SK-N-SH (cell line): ENCODE data around the gene GPATCH1. TPM values are rescaled to one million over a fixed set of nuclear protein-coding genes. Genes with fewer than 3 reads are reported as not detected.
"Not testable (repeated sequence)": the region's sequence is repeated elsewhere in the genome, so short reads cannot be mapped to it uniquely, and the experiment has no call there.

Source experiments
- CTCF ChIA-PET: fragments of 300-600, 350-600 bp; formaldehyde crosslinking; extraction: SDS; loops from one replicate; lab custom pipeline; 2021; lab: Yijun Ruan, JAX
- POLR2A ChIA-PET: fragments of 350-600 bp; sonication (Branson Sonifier 250); formaldehyde crosslinking; extraction: SDS; loops from one replicate; lab custom pipeline; 2020; ENCODE audit warnings: antibody characterized with exemption, inconsistent platforms; lab: Yijun Ruan, JAX
- DNase-seq: peaks from one replicate; pipeline ENCODE4 v3.0.0; 2012
- H2AFZ ChIP-seq: fragments of 200-600 bp; sonication (generic); 2 replicates; pipeline ENCODE4 v1.8.1; 2016; ENCODE audit warnings: antibody characterized with exemption, mild to moderate bottlenecking, low read depth
- H3F3A ChIP-seq: fragments of 200-600 bp; sonication (generic); replicated peaks from 2 replicates; pipeline ENCODE3; 2016; ENCODE audit warnings: antibody characterized with exemption, mild to moderate bottlenecking; ENCODE audit not compliant: insufficient read depth
- H3K27ac ChIP-seq, 2 experiments: fragments of 200-500 bp in 1 of 2; fragments of 200-600 bp in 1 of 2; sonication (Bioruptor generic) in 1 of 2; sonication (generic), shearing (Covaris generic) in 1 of 2; 2 replicates each; pipeline versions ENCODE4 v1.5.1 to v1.6.1; 2014 to 2016; ENCODE audit warnings: low read depth in 2 of 2, inconsistent platforms in 1 of 2, low read length in 1 of 2, mild to moderate bottlenecking in 1 of 2, mixed read lengths in 1 of 2
- H3K27me3 ChIP-seq: fragments of 200-600 bp; sonication (generic), shearing (Covaris generic); 2 replicates; pipeline ENCODE4 v1.6.1; 2016; ENCODE audit warnings: mixed run types; ENCODE audit not compliant: insufficient read depth
- H3K36me3 ChIP-seq, 2 experiments: fragments of 200-500 bp in 1 of 2; fragments of 200-600 bp in 1 of 2; sonication (Bioruptor generic) in 1 of 2; sonication (generic) in 1 of 2; replicated peaks in 1 of 2; 2 replicates each; pipeline versions ENCODE3 to v1.5.1; 2014 to 2016; ENCODE audit warnings: low read length in 1 of 2, mild to moderate bottlenecking in 1 of 2; ENCODE audit not compliant: insufficient read depth in 2 of 2, control insufficient read depth in 1 of 2
- H3K4me1 ChIP-seq, 2 experiments: fragments of 200-500 bp in 1 of 2; fragments of 200-600 bp in 1 of 2; sonication (Bioruptor generic) in 1 of 2; sonication (generic), shearing (Covaris generic) in 1 of 2; 2 replicates each; pipeline versions ENCODE4 v1.5.1 to v1.6.1; 2014 to 2016; ENCODE audit warnings: low read depth in 1 of 2, low read length in 1 of 2, mixed run types in 1 of 2; ENCODE audit not compliant: insufficient read depth in 2 of 2, control insufficient read depth in 1 of 2
- H3K4me2 ChIP-seq: fragments of 200-600 bp; sonication (generic), shearing (Covaris generic); 2 replicates; pipeline ENCODE4 v1.6.1; 2017; ENCODE audit warnings: mixed run types
- H3K4me3 ChIP-seq, 2 experiments: fragments of 200-500 bp in 1 of 2; fragments of 200-600 bp in 1 of 2; sonication (Bioruptor generic) in 1 of 2; sonication (generic), shearing (Covaris generic) in 1 of 2; 2 replicates each; pipeline versions ENCODE4 v1.5.1 to v1.8.1; 2014 to 2016; ENCODE audit warnings: low read depth in 2 of 2, inconsistent platforms in 1 of 2, low read length in 1 of 2, mild to moderate bottlenecking in 1 of 2, mixed read lengths in 1 of 2, moderate library complexity in 1 of 2
- H3K79me2 ChIP-seq: fragments of 200-600 bp; sonication (generic); 2 replicates; pipeline ENCODE4 v1.8.1; 2017; ENCODE audit warnings: mild to moderate bottlenecking; ENCODE audit not compliant: insufficient read depth
- H3K9ac ChIP-seq: fragments of 200-600 bp; sonication (generic); 2 replicates; pipeline ENCODE4 v1.6.1; 2017; ENCODE audit warnings: mixed run types
- H3K9me2 ChIP-seq: fragments of 200-600 bp; sonication (generic); 2 replicates; pipeline ENCODE4 v1.6.1; 2017; ENCODE audit warnings: mixed run types
- H3K9me3 ChIP-seq: fragments of 200-600 bp; sonication (generic); 2 replicates; pipeline ENCODE4 v1.6.1; 2017; ENCODE audit warnings: mixed run types, mild to moderate bottlenecking, moderate library complexity
- H4K20me1 ChIP-seq: fragments of 200-600 bp; sonication (generic); 2 replicates; pipeline ENCODE4 v1.6.1; 2017; ENCODE audit warnings: mild to moderate bottlenecking, mixed run types; ENCODE audit not compliant: insufficient read depth
- CHD2 ChIP-seq: fragments of 150-350 bp; IDR thresholded peaks from 2 replicates; pipeline ENCODE4 v1.6.1; 2018; ENCODE audit warnings: low read length; ENCODE audit not compliant: partially characterized antibody
- NRF1 ChIP-seq: IDR thresholded peaks from 2 replicates; pipeline ENCODE4 v1.6.1; 2012; ENCODE audit warnings: low read depth, mild to moderate bottlenecking, low read length
- RFX5 ChIP-seq: IDR thresholded peaks from 2 replicates; pipeline ENCODE4 v1.6.1; 2012; ENCODE audit warnings: mild to moderate bottlenecking, improper control_type of control experiment, low read length
- SMC3 ChIP-seq: IDR thresholded peaks from 2 replicates; pipeline ENCODE4 v1.6.1; 2012; ENCODE audit warnings: low read depth, low read length, improper control_type of control experiment
- TCF12 ChIP-seq: IDR thresholded peaks from 2 replicates; pipeline ENCODE4 v1.4.0; 2012
- WGBS: methylation state at CpG from one replicate; pipeline ENCODE4 v1.1.6; 2017; ENCODE audit warnings: low lambda C conversion rate; 5-methylcytosine and 5-hydroxymethylcytosine counted together
- polyA plus RNA-seq, 3 experiments: library from polyadenylated mRNA; depleted of rRNA; stranded (reverse); fragments of >200 nt; gene quantifications; 2 replicates each; pipeline ENCODE4 v1.2.3, GENCODE V29; 2012
- TF ChIP-seq, protein P1 (sequence below): IDR thresholded peaks from 2 replicates; pipeline ENCODE4; 2012
- TF ChIP-seq, protein P2 (sequence below): fragments of 150-350 bp; IDR thresholded peaks from 2 replicates; pipeline ENCODE4 v1.6.1; 2017; ENCODE audit warnings: antibody characterized with exemption, low read length, low read depth, borderline replicate concordance
- TF ChIP-seq, protein P3 (sequence below): IDR thresholded peaks from 2 replicates; pipeline ENCODE4 v1.6.1; 2012; ENCODE audit warnings: mild to moderate bottlenecking, low read depth, low read length, moderate library complexity
- TF ChIP-seq, protein P4 (sequence below): IDR thresholded peaks from 2 replicates; pipeline ENCODE4 v1.4.0; 2012; ENCODE audit warnings: low read depth, borderline replicate concordance
- TF ChIP-seq, protein P5 (sequence below): IDR thresholded peaks from 2 replicates; pipeline ENCODE4 v1.4.0; 2012; ENCODE audit warnings: low read depth, borderline replicate concordance
- TF ChIP-seq, protein P6 (sequence below): fragments of 150-350 bp; IDR thresholded peaks from 2 replicates; pipeline ENCODE4 v1.6.1; 2016; ENCODE audit warnings: mild to moderate bottlenecking, low read depth, low read length

The GPATCH1 gene
- polyA plus RNA-seq, 1 of the 3 experiments (the other 2 are of a cell fraction), result 5.9 TPM

DNA sequence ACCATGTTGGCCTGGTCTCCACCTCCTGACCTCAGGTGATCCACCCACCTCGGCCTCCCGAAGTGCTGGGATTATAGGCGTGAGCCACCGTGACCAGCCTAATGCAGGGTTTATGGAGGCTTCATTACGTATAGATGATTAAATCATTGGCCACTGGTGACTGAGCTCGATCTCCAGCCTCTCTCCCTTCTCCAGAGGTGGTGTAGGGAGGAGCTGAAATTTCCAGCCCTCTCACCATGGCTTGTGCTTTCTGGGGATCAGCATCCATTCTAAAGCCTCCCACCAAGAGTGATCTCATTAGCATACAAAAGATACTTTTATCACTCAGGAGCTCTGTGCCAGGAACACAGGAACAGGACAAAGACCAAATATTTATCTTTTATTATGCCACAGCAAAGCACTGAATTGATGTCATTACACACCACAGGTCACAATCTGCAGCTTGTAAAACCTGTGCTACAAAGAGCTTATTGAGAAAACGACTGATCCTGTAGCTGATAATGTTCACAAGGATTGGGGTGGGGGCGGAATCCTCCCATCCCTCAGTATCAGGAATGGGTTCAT is 48.7 kb upstream of the GPATCH1 start (continued):
- TF ChIP-seq, protein P1, sequence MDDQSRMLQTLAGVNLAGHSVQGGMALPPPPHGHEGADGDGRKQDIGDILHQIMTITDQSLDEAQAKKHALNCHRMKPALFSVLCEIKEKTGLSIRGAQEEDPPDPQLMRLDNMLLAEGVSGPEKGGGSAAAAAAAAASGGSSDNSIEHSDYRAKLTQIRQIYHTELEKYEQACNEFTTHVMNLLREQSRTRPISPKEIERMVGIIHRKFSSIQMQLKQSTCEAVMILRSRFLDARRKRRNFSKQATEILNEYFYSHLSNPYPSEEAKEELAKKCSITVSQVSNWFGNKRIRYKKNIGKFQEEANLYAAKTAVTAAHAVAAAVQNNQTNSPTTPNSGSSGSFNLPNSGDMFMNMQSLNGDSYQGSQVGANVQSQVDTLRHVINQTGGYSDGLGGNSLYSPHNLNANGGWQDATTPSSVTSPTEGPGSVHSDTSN, result no peak
- TF ChIP-seq, protein P2, sequence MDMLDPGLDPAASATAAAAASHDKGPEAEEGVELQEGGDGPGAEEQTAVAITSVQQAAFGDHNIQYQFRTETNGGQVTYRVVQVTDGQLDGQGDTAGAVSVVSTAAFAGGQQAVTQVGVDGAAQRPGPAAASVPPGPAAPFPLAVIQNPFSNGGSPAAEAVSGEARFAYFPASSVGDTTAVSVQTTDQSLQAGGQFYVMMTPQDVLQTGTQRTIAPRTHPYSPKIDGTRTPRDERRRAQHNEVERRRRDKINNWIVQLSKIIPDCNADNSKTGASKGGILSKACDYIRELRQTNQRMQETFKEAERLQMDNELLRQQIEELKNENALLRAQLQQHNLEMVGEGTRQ, result no peak
- TF ChIP-seq, protein P3, sequence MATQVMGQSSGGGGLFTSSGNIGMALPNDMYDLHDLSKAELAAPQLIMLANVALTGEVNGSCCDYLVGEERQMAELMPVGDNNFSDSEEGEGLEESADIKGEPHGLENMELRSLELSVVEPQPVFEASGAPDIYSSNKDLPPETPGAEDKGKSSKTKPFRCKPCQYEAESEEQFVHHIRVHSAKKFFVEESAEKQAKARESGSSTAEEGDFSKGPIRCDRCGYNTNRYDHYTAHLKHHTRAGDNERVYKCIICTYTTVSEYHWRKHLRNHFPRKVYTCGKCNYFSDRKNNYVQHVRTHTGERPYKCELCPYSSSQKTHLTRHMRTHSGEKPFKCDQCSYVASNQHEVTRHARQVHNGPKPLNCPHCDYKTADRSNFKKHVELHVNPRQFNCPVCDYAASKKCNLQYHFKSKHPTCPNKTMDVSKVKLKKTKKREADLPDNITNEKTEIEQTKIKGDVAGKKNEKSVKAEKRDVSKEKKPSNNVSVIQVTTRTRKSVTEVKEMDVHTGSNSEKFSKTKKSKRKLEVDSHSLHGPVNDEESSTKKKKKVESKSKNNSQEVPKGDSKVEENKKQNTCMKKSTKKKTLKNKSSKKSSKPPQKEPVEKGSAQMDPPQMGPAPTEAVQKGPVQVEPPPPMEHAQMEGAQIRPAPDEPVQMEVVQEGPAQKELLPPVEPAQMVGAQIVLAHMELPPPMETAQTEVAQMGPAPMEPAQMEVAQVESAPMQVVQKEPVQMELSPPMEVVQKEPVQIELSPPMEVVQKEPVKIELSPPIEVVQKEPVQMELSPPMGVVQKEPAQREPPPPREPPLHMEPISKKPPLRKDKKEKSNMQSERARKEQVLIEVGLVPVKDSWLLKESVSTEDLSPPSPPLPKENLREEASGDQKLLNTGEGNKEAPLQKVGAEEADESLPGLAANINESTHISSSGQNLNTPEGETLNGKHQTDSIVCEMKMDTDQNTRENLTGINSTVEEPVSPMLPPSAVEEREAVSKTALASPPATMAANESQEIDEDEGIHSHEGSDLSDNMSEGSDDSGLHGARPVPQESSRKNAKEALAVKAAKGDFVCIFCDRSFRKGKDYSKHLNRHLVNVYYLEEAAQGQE, result no peak
- no peak for TF ChIP-seq RFX5

DNA sequence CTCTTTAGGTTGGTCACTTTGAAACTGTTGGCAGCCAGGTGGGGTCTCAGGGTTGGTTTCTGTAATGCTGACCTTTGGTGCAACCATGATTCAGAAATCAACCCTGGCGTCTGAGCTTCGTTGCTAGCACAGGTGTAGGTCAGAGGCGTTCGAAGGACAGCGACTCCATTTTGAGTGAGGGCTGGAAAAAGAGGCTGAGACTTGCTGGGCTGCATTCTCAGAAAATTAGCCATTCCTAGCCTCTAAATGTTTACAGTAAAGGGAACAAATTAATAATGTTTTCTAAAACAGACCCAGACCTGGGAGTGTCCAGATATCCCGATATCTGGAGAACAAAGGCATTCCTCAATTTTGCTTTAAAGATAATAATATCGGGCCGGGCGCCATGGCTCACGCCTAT is 45.5 kb upstream of the GPATCH1 start:
- CTCF ChIA-PET, result no interaction called here
- H3K36me3 ChIP-seq, result no peaks in the 10 kb centered on the region
- H2AFZ ChIP-seq, result no peak overlapping the region
- no peaks in the 10 kb centered on the region for H3K27me3 ChIP-seq
- no peak overlapping the region for H3K4me3 ChIP-seq
- TF ChIP-seq, protein P4, sequence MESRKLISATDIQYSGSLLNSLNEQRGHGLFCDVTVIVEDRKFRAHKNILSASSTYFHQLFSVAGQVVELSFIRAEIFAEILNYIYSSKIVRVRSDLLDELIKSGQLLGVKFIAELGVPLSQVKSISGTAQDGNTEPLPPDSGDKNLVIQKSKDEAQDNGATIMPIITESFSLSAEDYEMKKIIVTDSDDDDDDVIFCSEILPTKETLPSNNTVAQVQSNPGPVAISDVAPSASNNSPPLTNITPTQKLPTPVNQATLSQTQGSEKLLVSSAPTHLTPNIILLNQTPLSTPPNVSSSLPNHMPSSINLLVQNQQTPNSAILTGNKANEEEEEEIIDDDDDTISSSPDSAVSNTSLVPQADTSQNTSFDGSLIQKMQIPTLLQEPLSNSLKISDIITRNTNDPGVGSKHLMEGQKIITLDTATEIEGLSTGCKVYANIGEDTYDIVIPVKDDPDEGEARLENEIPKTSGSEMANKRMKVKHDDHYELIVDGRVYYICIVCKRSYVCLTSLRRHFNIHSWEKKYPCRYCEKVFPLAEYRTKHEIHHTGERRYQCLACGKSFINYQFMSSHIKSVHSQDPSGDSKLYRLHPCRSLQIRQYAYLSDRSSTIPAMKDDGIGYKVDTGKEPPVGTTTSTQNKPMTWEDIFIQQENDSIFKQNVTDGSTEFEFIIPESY, result no peak
- TF ChIP-seq, protein P5, sequence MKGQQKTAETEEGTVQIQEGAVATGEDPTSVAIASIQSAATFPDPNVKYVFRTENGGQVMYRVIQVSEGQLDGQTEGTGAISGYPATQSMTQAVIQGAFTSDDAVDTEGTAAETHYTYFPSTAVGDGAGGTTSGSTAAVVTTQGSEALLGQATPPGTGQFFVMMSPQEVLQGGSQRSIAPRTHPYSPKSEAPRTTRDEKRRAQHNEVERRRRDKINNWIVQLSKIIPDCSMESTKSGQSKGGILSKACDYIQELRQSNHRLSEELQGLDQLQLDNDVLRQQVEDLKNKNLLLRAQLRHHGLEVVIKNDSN, result no peak
- TF ChIP-seq TCF12 (no peak), CHD2 (no peak), NRF1 (no peak), SMC3 (no peak)
- TF ChIP-seq, protein P1, result no peak
- TF ChIP-seq, protein P6, sequence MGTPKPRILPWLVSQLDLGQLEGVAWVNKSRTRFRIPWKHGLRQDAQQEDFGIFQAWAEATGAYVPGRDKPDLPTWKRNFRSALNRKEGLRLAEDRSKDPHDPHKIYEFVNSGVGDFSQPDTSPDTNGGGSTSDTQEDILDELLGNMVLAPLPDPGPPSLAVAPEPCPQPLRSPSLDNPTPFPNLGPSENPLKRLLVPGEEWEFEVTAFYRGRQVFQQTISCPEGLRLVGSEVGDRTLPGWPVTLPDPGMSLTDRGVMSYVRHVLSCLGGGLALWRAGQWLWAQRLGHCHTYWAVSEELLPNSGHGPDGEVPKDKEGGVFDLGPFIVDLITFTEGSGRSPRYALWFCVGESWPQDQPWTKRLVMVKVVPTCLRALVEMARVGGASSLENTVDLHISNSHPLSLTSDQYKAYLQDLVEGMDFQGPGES, result no peak
- no peaks in the 10 kb centered on the region for H3K4me1 ChIP-seq
- H3K9me3 ChIP-seq, result no peaks in the 10 kb centered on the region
- no peak for DNase-seq
- no peaks in the 10 kb centered on the region for H3K9me2 ChIP-seq
- H3K27ac ChIP-seq, result no peak overlapping the region
- H4K20me1 ChIP-seq, result no peaks in the 10 kb centered on the region
- POLR2A ChIA-PET, result no interaction called here
- H3F3A ChIP-seq, result no peaks in the 10 kb centered on the region
- no peak overlapping the region for H3K9ac ChIP-seq
- no peak overlapping the region for H3K4me2 ChIP-seq
- H3K79me2 ChIP-seq, result peaks cover 7% of the 10 kb centered on the region; the same call in 1 of the 2 replicates
- 93% methylated on average over 10 of the region's 10 CpGs for WGBS

DNA sequence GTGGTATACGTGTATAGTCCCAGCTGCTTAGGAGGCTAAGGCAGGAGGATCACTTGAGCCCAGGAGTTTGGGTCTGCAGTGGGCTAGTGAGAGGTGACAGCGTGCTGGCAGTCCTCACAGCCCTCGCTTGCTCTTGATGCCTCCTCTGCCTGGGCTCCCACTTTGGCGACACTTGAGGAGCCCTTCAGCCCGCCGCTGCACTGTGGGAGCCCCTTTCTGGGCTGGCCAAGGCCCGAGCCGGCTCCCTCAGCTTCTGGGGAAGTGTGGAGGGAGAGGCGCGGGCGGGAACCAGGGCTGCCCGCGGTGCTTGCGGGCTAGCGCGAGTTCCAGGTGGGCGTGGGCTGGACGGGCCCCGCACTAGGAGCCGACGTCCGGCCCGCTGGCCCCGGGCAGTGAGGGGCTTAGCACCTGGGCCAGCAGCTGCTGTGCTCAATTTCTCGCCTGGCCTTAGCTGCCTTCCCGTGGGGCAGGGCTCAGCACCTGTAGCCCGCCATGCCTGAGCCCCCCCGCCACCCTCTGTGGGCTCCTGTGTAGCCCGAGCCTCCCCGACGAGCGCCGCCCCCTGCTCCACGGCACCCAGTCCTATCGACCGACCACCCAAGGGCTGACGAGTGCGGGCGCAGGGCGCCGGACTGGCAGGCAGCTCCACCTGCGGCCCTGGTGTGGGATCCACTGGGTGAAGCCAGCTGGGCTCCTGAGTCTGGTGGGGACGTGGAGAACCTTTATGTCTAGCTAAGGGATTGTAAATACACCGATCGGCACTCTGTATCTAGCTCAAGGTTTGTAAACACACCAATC is 44.4 kb upstream of the GPATCH1 start:
- H3K27me3 ChIP-seq, H3K4me3 ChIP-seq, H3K9ac ChIP-seq, H3K36me3 ChIP-seq, H3K27ac ChIP-seq, DNase-seq, H3F3A ChIP-seq, H3K9me3 ChIP-seq, H2AFZ ChIP-seq, H3K4me1 ChIP-seq, CTCF ChIA-PET, H3K4me2 ChIP-seq, H4K20me1 ChIP-seq, H3K9me2 ChIP-seq, POLR2A ChIA-PET, H3K79me2 ChIP-seq: not testable (repeated sequence)
- 96% methylated on average over 16 of the region's 45 CpGs for WGBS
